GM21447 (cell line): ENCODE measurements around the gene MBP.
"Not testable (repeated sequence)": the region's sequence is repeated elsewhere in the genome, so short reads cannot be mapped to it uniquely, and the experiment has no call there.

Experiments
- ATAC-seq: cut with Tn5 transposase; IDR thresholded peaks from one replicate; pipeline ENCODE4 v1.9.1; 2021; ENCODE audit not compliant: unreplicated experiment

Gene MBP

DNA sequence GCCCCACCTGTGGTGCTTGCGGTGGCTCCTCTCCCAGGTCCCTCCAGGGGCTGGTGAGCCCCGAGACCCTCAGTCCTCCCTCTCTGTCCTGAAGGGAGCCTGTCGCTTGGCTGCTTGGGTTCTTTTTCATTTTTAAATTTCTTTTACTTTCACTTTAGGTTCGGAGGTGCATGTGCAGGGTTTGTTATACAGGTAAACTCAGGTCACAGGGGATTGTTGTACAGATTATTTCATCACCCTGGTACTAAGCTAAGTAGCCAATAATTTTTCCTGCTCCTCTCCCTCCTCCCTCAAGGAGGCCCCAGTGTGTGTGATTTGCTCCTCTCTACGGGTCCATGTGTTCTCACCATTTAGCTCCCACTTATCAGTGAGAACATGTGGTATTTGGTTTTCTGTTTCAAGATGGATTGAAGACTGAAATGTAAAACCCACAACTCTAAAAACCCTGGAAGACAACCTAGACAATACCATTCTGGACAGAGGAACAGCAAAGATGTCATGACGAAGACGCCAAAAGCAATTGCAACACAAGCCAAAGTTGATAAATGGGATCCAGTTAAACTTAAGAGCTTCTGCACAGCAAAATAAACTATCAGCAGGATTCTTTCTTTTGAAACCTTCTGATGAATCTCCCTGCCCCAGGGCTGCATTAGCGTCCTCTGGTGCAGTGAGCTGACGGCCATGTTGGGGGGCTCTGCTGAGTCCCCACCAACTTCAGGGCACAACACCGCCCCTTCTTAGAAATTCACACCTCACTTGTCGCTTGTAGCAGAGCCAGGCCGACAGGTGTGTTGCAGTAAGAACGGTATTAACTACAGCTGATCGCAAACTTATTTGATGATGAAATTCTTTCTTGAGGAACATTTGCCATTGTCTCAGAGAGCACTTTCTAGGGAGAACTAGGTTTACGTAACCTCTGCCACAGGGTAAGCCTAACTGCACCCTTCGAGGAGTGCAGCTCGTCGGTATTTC is 174.9 kb downstream of the MBP start:
- ATAC-seq: no peak

DNA sequence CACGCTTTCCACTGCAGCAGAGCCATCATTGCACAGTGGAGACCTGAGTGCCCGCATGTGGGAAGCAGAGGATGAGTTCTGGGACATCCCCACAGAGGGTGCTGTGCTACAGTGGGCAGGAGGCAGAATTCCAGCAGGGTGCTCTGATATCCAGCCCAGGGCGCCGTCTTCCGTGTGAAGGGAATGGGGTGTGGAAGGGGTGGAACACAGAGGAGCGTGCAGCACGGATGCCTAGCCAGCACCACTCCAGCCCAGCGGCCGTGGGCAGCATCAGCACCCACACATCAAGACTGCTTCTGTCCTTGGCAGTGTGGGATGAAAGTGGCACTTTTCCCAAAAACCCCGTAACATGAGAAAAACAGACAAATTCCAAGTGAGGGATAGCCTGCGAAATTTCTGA is 175.9 kb downstream of the MBP start:
- no peak for ATAC-seq

- ATAC-seq: no peak
Observed at GRCh38 chr18:76955524-76956170, 176.9 kb downstream of the MBP start.

- no peak for ATAC-seq
Observed at GRCh38 chr18:76953583-76954233, 178.9 kb downstream of the MBP start.

DNA sequence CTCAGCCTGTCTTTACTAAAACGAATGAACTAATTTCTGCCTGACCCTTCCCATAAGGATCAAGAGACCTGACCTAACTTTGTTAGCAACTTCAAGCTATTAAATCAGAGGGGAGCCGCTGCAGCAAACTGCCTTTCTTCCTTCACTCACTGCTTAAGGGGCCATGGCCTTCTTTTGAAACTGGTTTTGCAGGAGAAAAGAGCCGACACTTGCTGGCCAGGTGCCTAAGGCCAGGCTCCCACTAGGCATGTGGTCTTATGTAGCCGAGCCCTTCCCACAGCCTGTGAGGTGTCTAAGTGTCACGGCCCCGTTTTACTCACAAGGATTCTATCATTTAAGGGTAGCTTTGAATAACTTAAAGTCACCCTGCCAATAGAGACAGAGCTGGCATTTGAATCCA is 179.4 kb downstream of the MBP start:
- no peak for ATAC-seq

- ATAC-seq: no peak
Observed at GRCh38 chr18:76952747-76953146, 179.8 kb downstream of the MBP start.

DNA sequence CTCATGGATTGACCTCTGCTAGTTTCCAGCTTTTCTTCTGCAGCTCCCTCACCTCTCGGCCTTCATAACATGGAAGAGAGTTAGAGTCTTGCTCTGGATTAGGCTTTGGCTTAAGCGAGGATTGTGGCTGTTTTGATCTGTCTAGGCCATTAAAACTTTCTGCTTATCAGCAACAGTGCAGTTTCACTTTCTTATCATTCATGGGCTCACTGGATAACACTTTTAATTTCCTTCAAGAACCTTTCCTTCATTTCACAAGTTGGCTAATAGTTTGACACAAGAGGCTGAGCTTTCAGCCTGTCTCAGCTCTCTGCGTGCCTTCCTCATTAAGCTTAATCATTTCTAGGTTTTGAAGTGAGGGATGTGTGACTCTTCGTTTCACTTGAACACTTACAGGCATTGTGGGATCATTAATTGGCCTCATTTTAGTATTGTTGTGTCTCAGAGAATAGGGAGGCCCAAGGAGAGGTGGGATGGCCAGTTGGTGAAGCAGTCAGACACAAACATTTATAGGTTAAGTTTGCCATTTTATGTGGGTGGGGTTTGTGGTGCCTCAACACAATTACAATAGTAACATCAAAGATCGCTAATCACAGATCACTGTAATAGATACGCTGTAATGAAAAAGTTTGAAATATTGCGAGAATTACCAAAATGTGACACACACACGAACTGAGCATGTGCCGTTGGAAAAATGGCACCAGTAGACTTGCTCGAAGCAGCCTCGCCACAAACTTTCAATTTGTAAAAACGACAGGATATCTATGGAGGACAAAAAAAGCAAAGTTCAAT is 180.9 kb downstream of the MBP start:
- no peak for ATAC-seq

DNA sequence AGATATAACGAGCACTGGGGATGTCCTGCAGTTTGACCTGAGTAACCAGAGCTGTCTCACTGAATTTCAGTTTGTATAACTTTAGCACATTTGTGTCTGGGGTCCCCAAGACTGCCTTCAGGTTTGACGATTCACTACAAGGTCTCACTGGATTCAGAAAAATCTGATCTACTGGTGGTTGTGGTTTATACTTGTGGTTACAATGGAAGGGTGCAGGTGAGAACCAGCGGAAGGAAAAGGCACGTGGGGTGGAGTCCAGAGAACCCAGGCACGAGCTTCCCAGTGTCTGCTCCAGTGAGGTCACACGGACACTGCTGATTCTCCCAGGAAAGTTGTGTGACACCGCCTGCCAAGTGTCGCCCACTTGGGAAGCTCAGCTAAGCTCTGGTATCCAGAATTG is 184.2 kb downstream of the MBP start:
- ATAC-seq: no peak

GRCh38 chr18:76944346-76944745 is 188.2 kb downstream of the MBP start:
- ATAC-seq: not testable (repeated sequence)

GRCh38 chr18:76943542-76944339 is 188.8 kb downstream of the MBP start:
- ATAC-seq: no peak

GRCh38 chr18:76941284-76941683 is 191.3 kb downstream of the MBP start:
- no peak for ATAC-seq

DNA sequence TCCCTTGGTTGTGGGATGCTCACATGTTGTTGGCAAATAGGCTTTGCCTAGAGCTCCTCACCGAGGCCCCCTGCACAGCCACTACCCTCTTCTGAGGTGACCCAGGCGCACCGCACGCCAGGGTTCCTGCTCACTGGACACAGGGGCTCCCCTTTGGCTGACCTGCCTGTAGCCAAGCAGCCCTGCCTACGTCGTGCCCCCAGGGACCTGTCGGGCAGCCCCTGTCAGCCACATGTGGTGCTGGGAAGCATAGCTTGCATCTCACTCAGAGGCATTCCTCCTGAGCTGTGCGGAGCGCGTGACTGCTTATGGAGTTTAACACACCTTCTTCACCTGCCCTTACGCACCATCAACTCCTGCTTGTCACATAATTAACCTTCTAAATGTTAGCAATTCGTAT is 194.0 kb downstream of the MBP start:
- no peak for ATAC-seq

DNA sequence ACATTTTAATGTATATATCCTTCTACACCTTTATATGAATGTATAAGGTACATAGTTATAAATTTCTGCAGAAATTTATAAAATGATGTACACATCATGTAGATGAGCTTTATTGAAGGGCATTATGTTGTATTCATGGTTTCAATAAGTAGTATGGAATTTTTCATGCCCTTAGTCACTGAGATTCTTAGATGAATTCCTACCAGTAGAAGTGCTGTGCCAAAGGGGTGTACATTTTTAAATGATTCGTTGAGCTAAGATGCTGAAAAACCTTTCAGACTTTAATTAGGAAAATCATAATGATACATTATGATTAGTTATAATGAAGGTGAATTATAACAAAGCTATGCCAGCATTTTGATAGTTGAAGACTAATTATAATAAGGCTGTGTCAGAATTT is 195.0 kb downstream of the MBP start:
- ATAC-seq: no peak

DNA sequence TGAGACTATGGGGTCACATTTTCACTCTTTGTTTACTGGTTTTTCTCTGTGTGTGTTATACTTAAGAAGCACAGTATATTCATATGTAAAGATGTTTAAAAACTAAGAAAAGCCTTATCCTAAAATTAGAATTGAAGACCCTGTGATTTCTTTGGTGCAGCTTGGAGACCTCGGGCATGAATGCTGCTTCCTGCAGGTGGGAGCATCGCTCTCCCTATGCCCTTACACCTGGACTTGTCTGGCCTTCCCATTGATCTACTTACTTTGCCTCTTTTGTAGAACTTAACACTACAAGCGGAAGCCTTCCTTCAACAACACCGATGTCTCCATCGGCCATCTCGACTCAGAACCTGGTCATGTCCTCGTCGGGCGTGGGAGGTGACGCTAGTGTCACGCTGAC is 195.7 kb downstream of the MBP start:
- no peak for ATAC-seq

DNA sequence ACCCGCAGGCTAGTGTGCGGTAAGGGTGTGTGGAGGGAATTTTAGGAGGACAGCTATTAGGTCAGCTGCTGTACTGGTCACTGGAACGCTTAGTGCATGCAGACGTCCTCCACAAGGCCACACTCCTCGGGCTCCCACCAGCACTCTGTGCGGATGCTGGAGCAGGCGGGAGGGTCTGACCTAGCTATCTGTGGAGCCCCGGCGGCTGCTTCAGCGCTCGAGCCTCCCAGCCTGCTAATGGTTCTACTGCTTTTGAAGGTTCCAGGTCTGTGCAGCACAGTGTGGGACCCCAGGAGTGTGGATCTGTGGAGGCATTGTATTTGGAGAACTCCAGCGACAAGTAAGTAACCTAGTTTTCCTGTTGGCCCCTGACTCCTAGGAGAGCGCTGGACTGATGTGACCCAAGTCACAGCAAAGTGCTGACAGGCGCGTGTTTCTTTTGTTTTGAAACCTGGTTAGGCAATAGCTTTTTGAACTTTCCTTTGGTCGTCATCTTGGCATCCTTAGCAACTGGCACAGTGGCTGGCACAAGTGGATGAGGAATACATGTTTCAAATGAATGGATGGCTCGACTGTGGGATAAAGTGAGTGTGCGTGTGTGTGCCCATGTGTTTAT is 196.8 kb downstream of the MBP start:
- ATAC-seq: no peak

DNA sequence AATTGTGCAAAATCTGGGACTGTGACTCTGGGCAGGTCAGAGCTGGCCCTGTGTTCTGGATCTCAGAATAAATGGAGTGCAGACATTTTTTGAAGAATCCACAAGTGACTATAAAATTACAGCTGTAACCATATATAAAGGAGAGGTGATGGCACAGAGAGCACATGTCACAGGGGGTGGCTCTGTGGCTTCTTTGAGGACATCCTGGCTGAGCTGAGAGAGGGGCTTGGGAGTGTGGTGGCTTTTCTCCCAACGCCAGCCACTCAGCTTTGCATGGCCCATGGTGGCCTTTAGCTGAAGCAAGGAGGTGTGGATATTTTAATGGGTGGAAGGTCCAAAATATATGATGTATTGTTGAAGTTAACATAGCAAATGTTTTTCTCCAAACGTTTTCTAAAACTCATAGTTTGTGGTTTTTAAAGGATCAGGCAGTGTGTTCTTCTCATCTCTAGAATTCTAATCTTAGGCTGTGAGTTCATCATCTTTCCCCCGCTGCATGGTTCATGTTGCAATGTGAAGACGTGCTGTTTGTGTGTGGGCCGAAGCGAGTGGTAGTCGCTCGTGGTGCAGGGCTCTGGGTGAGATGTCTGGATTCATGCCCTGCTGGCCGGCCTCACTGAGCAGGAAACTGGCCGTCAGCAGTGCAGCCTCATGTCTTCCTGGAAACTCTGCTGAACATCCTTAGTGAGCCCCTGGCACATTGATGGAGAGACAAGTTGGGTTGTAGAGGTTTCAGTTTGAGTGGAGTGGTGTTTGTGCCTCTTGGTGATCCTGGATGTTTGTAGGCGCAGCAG is 200.4 kb downstream of the MBP start:
- no peak for ATAC-seq

GRCh38 chr18:76931171-76931570 is 201.4 kb downstream of the MBP start:
- ATAC-seq: no peak
